GM23248 (cell line): Measurements from ENCODE around the gene SLC19A1. TPM values are rescaled to one million over a fixed set of nuclear protein-coding genes. Genes with fewer than 3 reads are reported as not detected.

Experiments
- DNase-seq: peaks from one replicate; pipeline ENCODE4 v3.0.0-alpha.2; 2015
- H2AFZ ChIP-seq: fragments of 200-600 bp; sonication (generic); 2 replicates; pipeline ENCODE4 v1.6.1; 2016; ENCODE audit warnings: antibody characterized with exemption
- H3F3A ChIP-seq: fragments of 200-600 bp; sonication (generic); 2 replicates; pipeline ENCODE4 v1.6.1; 2016; ENCODE audit warnings: mild to moderate bottlenecking, antibody characterized with exemption, mixed run types; ENCODE audit not compliant: insufficient read depth
- H3K27ac ChIP-seq: fragments of 200-600 bp; sonication (generic); 2 replicates; pipeline ENCODE4 v1.5.1; 2016; ENCODE audit warnings: mild to moderate bottlenecking
- H3K27me3 ChIP-seq: fragments of 200-600 bp; sonication (generic); replicated peaks from 2 replicates; pipeline ENCODE4 v1.6.1; 2016; ENCODE audit warnings: mild to moderate bottlenecking; ENCODE audit not compliant: insufficient read depth
- H3K36me3 ChIP-seq: fragments of 200-600 bp; sonication (generic); 2 replicates; pipeline ENCODE4 v1.6.1; 2016; ENCODE audit warnings: low read depth, mild to moderate bottlenecking
- H3K4me1 ChIP-seq: fragments of 200-600 bp; sonication (generic); 2 replicates; pipeline ENCODE4 v1.6.1; 2016; ENCODE audit warnings: mild to moderate bottlenecking; ENCODE audit not compliant: insufficient read depth
- H3K4me2 ChIP-seq: fragments of 200-600 bp; sonication (generic); one replicate; pipeline ENCODE4 v1.6.1; 2016; ENCODE audit warnings: mild to moderate bottlenecking; ENCODE audit not compliant: unreplicated experiment
- H3K4me3 ChIP-seq: fragments of 200-600 bp; sonication (generic); 2 replicates; pipeline ENCODE4 v1.5.1; 2016; ENCODE audit warnings: mild to moderate bottlenecking
- H3K79me2 ChIP-seq: fragments of 200-600 bp; sonication (generic); 2 replicates; pipeline ENCODE4 v1.6.1; 2016; ENCODE audit warnings: mild to moderate bottlenecking; ENCODE audit not compliant: insufficient read depth
- H3K9ac ChIP-seq: fragments of 200-600 bp; sonication (generic); 2 replicates; pipeline ENCODE4 v1.6.1; 2016; ENCODE audit warnings: mild to moderate bottlenecking
- H3K9me2 ChIP-seq: fragments of 200-600 bp; sonication (generic); 2 replicates; pipeline ENCODE4 v1.6.1; 2016; ENCODE audit warnings: mixed run types, mild to moderate bottlenecking, moderate library complexity; ENCODE audit not compliant: insufficient read depth
- H3K9me3 ChIP-seq: fragments of 200-600 bp; sonication (generic); one replicate; pipeline ENCODE4 v1.6.1; 2017; ENCODE audit warnings: low read depth
- H4K20me1 ChIP-seq: fragments of 200-600 bp; sonication (generic); 2 replicates; pipeline ENCODE4 v1.6.0; 2016; ENCODE audit not compliant: insufficient read depth
- EZH2 ChIP-seq: fragments of 200-600 bp; sonication (generic); IDR thresholded peaks from 2 replicates; pipeline ENCODE4 v1.6.1; 2018; ENCODE audit warnings: antibody characterized with exemption, mild to moderate bottlenecking; ENCODE audit not compliant: insufficient read depth, poor library complexity, severe bottlenecking
- EZH2phosphoT487 ChIP-seq: fragments of 200-600 bp; sonication (generic); IDR thresholded peaks from 2 replicates; pipeline ENCODE4 v1.6.1; 2018; ENCODE audit warnings: antibody characterized with exemption, moderate library complexity, mild to moderate bottlenecking, low read depth; ENCODE audit not compliant: insufficient read depth
- WGBS, 2 experiments: methylation state at CpG; one replicate each; pipeline ENCODE4 v1.1.6; 2015 to 2017; ENCODE audit warnings: low lambda C conversion rate in 2 of 2, low coverage in 1 of 2; ENCODE audit errors: missing lambda C conversion rate in 2 of 2; 5-methylcytosine and 5-hydroxymethylcytosine counted together
- in situ Hi-C: fragments of 300-500 bp; cut with MboI; formaldehyde crosslinking; loops from 2 replicates; pipeline ENCODE4 v1.15.0; 2020
- polyA plus RNA-seq: library from polyadenylated mRNA; unstranded; fragments of >200 nt; fragmentation: Nextera tagmentation; extraction: Ambion mirVana; gene quantifications from 2 replicates; pipeline ENCODE4 v1.2.1, GENCODE V29; 2016
- total RNA-seq: library from RNA; depleted of rRNA; stranded (reverse); fragments of >200 nt; shearing (Covaris generic); gene quantifications from 2 replicates; pipeline ENCODE4 v1.2.3, GENCODE V29; 2014

Gene SLC19A1
- total and polyA plus RNA-seq, 2 experiments from 2014 or later = 7.8 to 8.4 TPM

DNA sequence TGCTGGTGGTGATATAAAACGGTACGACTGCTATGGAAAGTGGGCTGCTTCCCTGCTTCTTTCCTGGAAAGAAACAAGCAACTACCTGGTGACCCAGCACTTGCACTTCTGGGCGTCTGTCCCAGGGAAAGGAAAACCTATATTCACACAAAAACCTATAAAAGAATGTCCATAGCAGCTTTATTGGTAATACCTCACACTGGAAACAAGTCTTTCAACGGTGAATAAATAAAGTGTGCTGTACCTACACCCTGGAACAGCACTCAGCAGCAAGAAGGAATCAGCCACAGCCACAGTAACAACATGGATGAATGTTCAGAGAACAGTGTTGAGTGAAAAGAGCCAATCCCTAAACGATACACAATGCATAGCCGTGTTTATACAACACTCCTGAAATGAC lies 19.9 kb downstream of the SLC19A1 start:
- no peak for TF ChIP-seq EZH2
- Histone ChIP-seq H3K27me3 (no peaks in the 10 kb centered on the region), H3K36me3 (peaks cover 6% of the 10 kb centered on the region; the same call in 1 of the 2 replicates), H3K9me3 (peaks cover 10% of the 10 kb centered on the region), H4K20me1 (no peaks in the 10 kb centered on the region), H3K27ac (no peak overlapping the region), H3K4me3 (no peak overlapping the region), H3K79me2 (no peaks in the 10 kb centered on the region), H2AFZ (no peak overlapping the region), H3K9ac (no peak overlapping the region), H3F3A (0 out of 2 replicates have a peak, but pooled peaks cover 7% of the 10 kb centered on the region), H3K4me1 (no peaks in the 10 kb centered on the region), H3K4me2 (no peak overlapping the region), H3K9me2 (no peaks in the 10 kb centered on the region)
- 97 to 98% methylated on average over 6 of the region's 6 CpGs for WGBS, 2 experiments
- DNase-seq = no peak
- in situ Hi-C loops = no loop called here

GRCh38 chr21:45521241-45521640 lies 21.0 kb downstream of the SLC19A1 start:
- H3K4me1 ChIP-seq = no peaks in the 10 kb centered on the region
- no peak for DNase-seq
- H3K27me3 ChIP-seq = no peaks in the 10 kb centered on the region

GRCh38 chr21:45519182-45519581 lies 23.1 kb downstream of the SLC19A1 start:
- in situ Hi-C loops = no loop called here
- WGBS, 2 experiments = 78 to 81% methylated on average over 4 of the region's 4 CpGs
- no peak overlapping the region for H3K4me2 ChIP-seq
- no peak for DNase-seq
- H3K4me1 ChIP-seq = no peaks in the 10 kb centered on the region
- H3K27ac ChIP-seq = no peak overlapping the region
- no peaks in the 10 kb centered on the region for H4K20me1 ChIP-seq
- TF ChIP-seq EZH2phosphoT487 = no peak
- TF ChIP-seq EZH2 = no peak
- no peaks in the 10 kb centered on the region for H3K27me3 ChIP-seq
- no peaks in the 10 kb centered on the region for H3K79me2 ChIP-seq
- H3K9me3 ChIP-seq = peaks cover 10% of the 10 kb centered on the region
- H3K4me3 ChIP-seq = no peak overlapping the region
- no peaks in the 10 kb centered on the region for H3K9me2 ChIP-seq
- H3K36me3 ChIP-seq = peaks cover 6% of the 10 kb centered on the region; the same call in 1 of the 2 replicates
- H3F3A ChIP-seq = 0 out of 2 replicates have a peak, but pooled peaks cover 7% of the 10 kb centered on the region
- H3K9ac ChIP-seq = no peak overlapping the region
- no peak overlapping the region for H2AFZ ChIP-seq

More at GRCh38 chr21:45521241-45521640, 21.0 kb downstream of the SLC19A1 start:
- 0 out of 2 replicates have a peak, but pooled peaks cover 7% of the 10 kb centered on the region for H3F3A ChIP-seq
- no peak overlapping the region for H3K4me2 ChIP-seq
- no peak for TF ChIP-seq EZH2phosphoT487
- H3K79me2 ChIP-seq = no peaks in the 10 kb centered on the region
- WGBS, 2 experiments = 94 to 99% methylated on average over 2 of the region's 2 CpGs
- H2AFZ ChIP-seq = no peak overlapping the region
- no peak overlapping the region for H3K27ac ChIP-seq
- H3K9me2 ChIP-seq = no peaks in the 10 kb centered on the region
- in situ Hi-C loops = no loop called here
- no peak overlapping the region for H3K4me3 ChIP-seq
- peaks cover 6% of the 10 kb centered on the region; the same call in 1 of the 2 replicates for H3K36me3 ChIP-seq
- peaks cover 10% of the 10 kb centered on the region for H3K9me3 ChIP-seq
- H3K9ac ChIP-seq = no peak overlapping the region
- H4K20me1 ChIP-seq = no peaks in the 10 kb centered on the region

GRCh38 chr21:45518742-45519141 lies 23.5 kb downstream of the SLC19A1 start:
- DNase-seq = no peak
- no peak overlapping the region for H3K4me3 ChIP-seq
- no peak overlapping the region for H3K9ac ChIP-seq
- H3K9me2 ChIP-seq = no peaks in the 10 kb centered on the region
- peaks cover 10% of the 10 kb centered on the region for H3K9me3 ChIP-seq
- H3K4me2 ChIP-seq = no peak overlapping the region
- H3K27me3 ChIP-seq = no peaks in the 10 kb centered on the region
- H3K36me3 ChIP-seq = peaks cover 6% of the 10 kb centered on the region; the same call in 1 of the 2 replicates
- H3K79me2 ChIP-seq = no peaks in the 10 kb centered on the region
- TF ChIP-seq EZH2 (no peak), EZH2phosphoT487 (no peak)
- WGBS, 2 experiments = 84 to 88% methylated on average over 2 of the region's 2 CpGs
- no peak overlapping the region for H3K27ac ChIP-seq
- H4K20me1 ChIP-seq = no peaks in the 10 kb centered on the region
- in situ Hi-C loops = no loop called here
- no peaks in the 10 kb centered on the region for H3K4me1 ChIP-seq
- 0 out of 2 replicates have a peak, but pooled peaks cover 7% of the 10 kb centered on the region for H3F3A ChIP-seq
- H2AFZ ChIP-seq = no peak overlapping the region
